H1 (cell line): ENCODE measurements around the gene IRGC. TPM values are rescaled to one million over a fixed set of nuclear protein-coding genes. Genes with fewer than 3 reads are reported as not detected.

ENCODE experiments used
- CTCF ChIA-PET: fragments of 300-600 bp; sonication (Branson Sonifier 250); formaldehyde crosslinking; loops from one replicate; lab custom pipeline; 2021; ENCODE audit not compliant: partially characterized antibody; lab: Charles Lee
- POLR2A ChIA-PET: fragments of 300-600 bp; sonication (Branson Sonifier 250); formaldehyde crosslinking; loops from one replicate; lab custom pipeline; 2021; ENCODE audit warnings: inconsistent platforms; ENCODE audit not compliant: partially characterized antibody; lab: Charles Lee
- DNase-seq, 2 experiments: peaks; one replicate each; pipeline versions ENCODE4 v3.0.0 to v3.0.0-alpha.2; 2010 to 2022; ENCODE audit warnings: low spot score in 2 of 2, low read depth in 1 of 2, mixed read lengths in 1 of 2
- FAIRE-seq: peaks from 2 replicates; lab custom pipeline; 2011; peaks lifted over from hg19 to GRCh38; lab: Jason Lieb, UNC
- H2AFZ ChIP-seq: 2 replicates; pipeline ENCODE4 v1.8.1; 2012; ENCODE audit warnings: low read length, inconsistent platforms
- H2AK5ac ChIP-seq: 2 replicates; pipeline ENCODE4 v1.6.1; 2013; ENCODE audit warnings: low read depth, low read length
- H2BK120ac ChIP-seq: replicated peaks from 2 replicates; pipeline ENCODE3; 2013; ENCODE audit warnings: low read depth, low read length, inconsistent platforms
- H2BK12ac ChIP-seq: 2 replicates; pipeline ENCODE4 v1.6.1; 2013; ENCODE audit warnings: low read depth, low read length
- H2BK15ac ChIP-seq: 2 replicates; pipeline ENCODE4 v1.6.1; 2013; ENCODE audit warnings: low read length
- H2BK20ac ChIP-seq: 2 replicates; pipeline ENCODE4 v1.6.1; 2013; ENCODE audit warnings: low read length
- H2BK5ac ChIP-seq: 2 replicates; pipeline ENCODE4 v1.6.1; 2013; ENCODE audit warnings: low read depth, low read length
- H3K14ac ChIP-seq: 2 replicates; pipeline ENCODE4 v1.6.1; 2013; ENCODE audit warnings: inconsistent platforms; ENCODE audit not compliant: insufficient read length
- H3K18ac ChIP-seq: 2 replicates; pipeline ENCODE4 v1.6.1; 2013; ENCODE audit warnings: low read length; ENCODE audit errors: extremely low read depth
- H3K23ac ChIP-seq: 2 replicates; pipeline ENCODE4 v1.6.1; 2013; ENCODE audit warnings: inconsistent platforms; ENCODE audit not compliant: insufficient read length
- H3K23me2 ChIP-seq: 2 replicates; pipeline ENCODE4 v1.6.1; 2013; ENCODE audit warnings: low read depth, low read length
- H3K27ac ChIP-seq: 2 replicates; pipeline ENCODE4 v1.6.1; 2011; ENCODE audit warnings: low read depth, low read length, inconsistent platforms
- H3K27me3 ChIP-seq, 4 experiments: replicated peaks in 1 of 4; 1 replicate in 1 of 4; 2 replicates in 3 of 4; pipeline versions ENCODE4 v1.6.1 to v1.8.1; 2011 to 2013; ENCODE audit warnings: low read length in 3 of 4, mild to moderate bottlenecking in 3 of 4, inconsistent platforms in 2 of 4, mixed read lengths in 2 of 4, moderate library complexity in 1 of 4; ENCODE audit not compliant: control insufficient read depth in 3 of 4, insufficient read depth in 3 of 4; ENCODE audit errors: extremely low read depth in 1 of 4
- H3K36me3 ChIP-seq, 4 experiments: 2 replicates each; pipeline versions ENCODE4 v1.6.1 to v1.8.1; 2011 to 2013; ENCODE audit warnings: mild to moderate bottlenecking in 4 of 4, low read length in 3 of 4, moderate library complexity in 2 of 4, control low read depth in 1 of 4, inconsistent platforms in 1 of 4; ENCODE audit not compliant: insufficient read depth in 4 of 4, control insufficient read depth in 2 of 4
- H3K4ac ChIP-seq: replicated peaks from 2 replicates; pipeline ENCODE3; 2013; ENCODE audit warnings: low read length, low read depth, mixed read lengths, inconsistent platforms; ENCODE audit not compliant: insufficient read length
- H3K4me1 ChIP-seq, 4 experiments: replicated peaks in 1 of 4; 1 replicate in 1 of 4; 2 replicates in 3 of 4; pipeline versions ENCODE4 v1.6.1 to v1.8.1; 2011 to 2013; ENCODE audit warnings: low read length in 3 of 4, inconsistent platforms in 2 of 4, mixed read lengths in 1 of 4; ENCODE audit not compliant: insufficient read depth in 4 of 4, control insufficient read depth in 3 of 4
- H3K4me2 ChIP-seq, 2 experiments: 2 replicates each; pipeline versions ENCODE4 v1.6.1 to v1.8.1; 2011 to 2013; ENCODE audit warnings: low read depth in 2 of 2, low read length in 2 of 2, control low read depth in 1 of 2, inconsistent platforms in 1 of 2, mild to moderate bottlenecking in 1 of 2; ENCODE audit not compliant: insufficient read depth in 1 of 2
- H3K4me3 ChIP-seq, 4 experiments: fragments of 200-600, 300-600 bp in 1 of 4; sonication (generic), shearing (Covaris generic), sonication (Bioruptor Twin) in 1 of 4; 2 replicates each; pipeline versions ENCODE4 v1.5.1 to v1.8.1; 2011 to 2016; ENCODE audit warnings: low read length in 4 of 4, low read depth in 3 of 4, control low read depth in 2 of 4, inconsistent platforms in 2 of 4, mild to moderate bottlenecking in 2 of 4, mixed read lengths in 1 of 4, moderate library complexity in 1 of 4; ENCODE audit not compliant: insufficient read depth in 2 of 4; ENCODE audit errors: extremely low read depth in 1 of 4
- H3K56ac ChIP-seq: replicated peaks from 2 replicates; pipeline ENCODE3; 2013; ENCODE audit warnings: low read depth, mild to moderate bottlenecking, mixed read lengths, low read length, inconsistent platforms; ENCODE audit not compliant: insufficient read length
- H3K79me1 ChIP-seq: 2 replicates; pipeline ENCODE4 v1.6.1; 2013; ENCODE audit warnings: low read depth, low read length, control low read depth
- H3K79me2 ChIP-seq, 2 experiments: 2 replicates each; pipeline versions ENCODE4 v1.6.1 to v1.8.1; 2012 to 2013; ENCODE audit warnings: low read length in 2 of 2, mild to moderate bottlenecking in 2 of 2, inconsistent platforms in 1 of 2; ENCODE audit not compliant: insufficient read depth in 2 of 2, control insufficient read depth in 1 of 2
- H3K9ac ChIP-seq, 4 experiments: replicated peaks in 1 of 4; 1 replicate in 1 of 4; 2 replicates in 3 of 4; pipeline versions ENCODE4 v1.6.1 to v1.8.1; 2011 to 2013; ENCODE audit warnings: low read depth in 3 of 4, low read length in 3 of 4, control low read depth in 2 of 4, mild to moderate bottlenecking in 2 of 4, moderate library complexity in 2 of 4, inconsistent platforms in 1 of 4; ENCODE audit errors: extremely low read depth in 1 of 4
- H3K9me3 ChIP-seq, 2 experiments: 2 replicates each; pipeline versions ENCODE4 v1.6.1 to v1.8.1; 2012 to 2013; ENCODE audit warnings: mild to moderate bottlenecking in 2 of 2, moderate library complexity in 2 of 2, control low read depth in 1 of 2, inconsistent platforms in 1 of 2, low read depth in 1 of 2, low read length in 1 of 2, mixed read lengths in 1 of 2; ENCODE audit not compliant: insufficient read depth in 2 of 2
- H4K20me1 ChIP-seq, 2 experiments: replicated peaks in 1 of 2; 2 replicates each; pipeline versions ENCODE3 to v1.8.1; 2011 to 2013; ENCODE audit warnings: inconsistent platforms in 2 of 2, low read length in 2 of 2, mild to moderate bottlenecking in 1 of 2; ENCODE audit not compliant: insufficient read depth in 2 of 2, control insufficient read depth in 1 of 2
- H4K5ac ChIP-seq: 2 replicates; pipeline ENCODE4 v1.6.1; 2013; ENCODE audit warnings: low read length, low read depth, mixed read lengths, inconsistent platforms; ENCODE audit not compliant: insufficient read length
- H4K8ac ChIP-seq: 2 replicates; pipeline ENCODE4 v1.8.0; 2013; ENCODE audit warnings: mild to moderate bottlenecking, moderate library complexity, low read length, inconsistent platforms; ENCODE audit not compliant: insufficient read depth; ENCODE audit errors: extremely low read depth
- H4K91ac ChIP-seq: replicated peaks from 2 replicates; pipeline ENCODE3; 2013; ENCODE audit warnings: low read length, mixed read lengths, inconsistent platforms; ENCODE audit not compliant: insufficient read length
- CBX5 ChIP-seq: fragments of 300-800, 300-1000 bp; sonication (generic); IDR thresholded peaks from 2 replicates; pipeline ENCODE4 v1.7.1; 2016; ENCODE audit warnings: antibody characterized with exemption, low read length, low read depth
- CBX8 ChIP-seq: fragments of 300-800, 300-1000 bp; sonication (generic); IDR thresholded peaks from 2 replicates; pipeline ENCODE4 v1.7.1; 2016; ENCODE audit warnings: low read depth, low read length, borderline replicate concordance
- EGR1 ChIP-seq: IDR thresholded peaks from 2 replicates; pipeline ENCODE4 v1.6.1; 2011; ENCODE audit warnings: low read depth, low read length, borderline replicate concordance
- GABPA ChIP-seq: IDR thresholded peaks from 2 replicates; pipeline ENCODE4 v1.6.1; 2011; ENCODE audit warnings: mild to moderate bottlenecking, low read length, moderate library complexity, borderline replicate concordance; ENCODE audit not compliant: insufficient read depth
- HDAC6 ChIP-seq: IDR thresholded peaks from one replicate; pipeline ENCODE4 v1.7.1; 2012; ENCODE audit warnings: low read depth, mild to moderate bottlenecking, inconsistent platforms, low read length, moderate library complexity
- NANOG ChIP-seq: IDR thresholded peaks from 2 replicates; pipeline ENCODE4 v1.6.1; 2011; ENCODE audit warnings: low read length, low read depth, mild to moderate bottlenecking, inconsistent platforms; ENCODE audit not compliant: insufficient read depth, poor library complexity, severe bottlenecking
- POU5F1 ChIP-seq: IDR thresholded peaks from 2 replicates; pipeline ENCODE4 v1.6.1; 2011; ENCODE audit warnings: low read depth, mild to moderate bottlenecking, low read length, moderate library complexity
- RFX5 ChIP-seq: IDR thresholded peaks from 2 replicates; pipeline ENCODE4 v1.6.1; 2011; ENCODE audit warnings: low read depth, low read length, improper control_type of control experiment, borderline replicate concordance
- ZNF274 ChIP-seq: IDR thresholded peaks from 2 replicates; pipeline ENCODE4 v1.7.0; 2012; ENCODE audit warnings: low read length, borderline replicate concordance; ENCODE audit errors: extremely low read depth
- WGBS, 2 experiments: shearing (Covaris generic) in 1 of 2; methylation state at CpG; one replicate each; pipeline versions ENCODE4 v1.1.6 to v1.1.7; 2013 to 2015; ENCODE audit warnings: low lambda C conversion rate in 2 of 2, mixed read lengths in 2 of 2, inconsistent platforms in 1 of 2, low coverage in 1 of 2, missing lambda C conversion rate in 1 of 2; ENCODE audit not compliant: insufficient replicate concordance in 2 of 2, insufficient coverage in 1 of 2, insufficient read length in 1 of 2; ENCODE audit errors: extremely low coverage in 1 of 2, missing lambda C conversion rate in 1 of 2; 5-methylcytosine and 5-hydroxymethylcytosine counted together
- polyA plus RNA-seq, 7 experiments: library from polyadenylated mRNA; depleted of rRNA in 3 of 7; stranded (reverse) in 5 of 7; unstranded in 2 of 7; fragments of >200 nt in 5 of 7; fragments of 200-250 nt in 2 of 7; gene quantifications; 1 replicate in 5 of 7; 2 replicates in 1 of 7; 4 replicates in 1 of 7; pipeline versions ENCODE4 v1.2.1 to v1.2.3, GENCODE V29; 2011 to 2013; ENCODE audit warnings: missing spikeins in 2 of 7, mixed read lengths in 2 of 7
- total RNA-seq: library from RNA; stranded (reverse); fragmentation: NEBNext Ultra II Directional; extraction: Animal tissue kit (Norgen Biotek cat#: 25700); gene quantifications from 2 replicates; pipeline ENCODE4 v1.2.1, GENCODE V29; 2021
- TF ChIP-seq, protein P1 (sequence below): IDR thresholded peaks from 2 replicates; pipeline ENCODE4 v1.6.1; 2011; ENCODE audit warnings: low read length, improper control_type of control experiment
- TF ChIP-seq, protein P2 (sequence below): IDR thresholded peaks from 2 replicates; pipeline ENCODE4 v1.6.1; 2011; ENCODE audit warnings: low read depth, mild to moderate bottlenecking, low read length; ENCODE audit not compliant: insufficient read depth

The IRGC gene
- total and polyA plus RNA-seq, 2 of the 8 experiments (the other 6 are each of a cell fraction or from before 2014, with no cell fraction given): not detected

DNA sequence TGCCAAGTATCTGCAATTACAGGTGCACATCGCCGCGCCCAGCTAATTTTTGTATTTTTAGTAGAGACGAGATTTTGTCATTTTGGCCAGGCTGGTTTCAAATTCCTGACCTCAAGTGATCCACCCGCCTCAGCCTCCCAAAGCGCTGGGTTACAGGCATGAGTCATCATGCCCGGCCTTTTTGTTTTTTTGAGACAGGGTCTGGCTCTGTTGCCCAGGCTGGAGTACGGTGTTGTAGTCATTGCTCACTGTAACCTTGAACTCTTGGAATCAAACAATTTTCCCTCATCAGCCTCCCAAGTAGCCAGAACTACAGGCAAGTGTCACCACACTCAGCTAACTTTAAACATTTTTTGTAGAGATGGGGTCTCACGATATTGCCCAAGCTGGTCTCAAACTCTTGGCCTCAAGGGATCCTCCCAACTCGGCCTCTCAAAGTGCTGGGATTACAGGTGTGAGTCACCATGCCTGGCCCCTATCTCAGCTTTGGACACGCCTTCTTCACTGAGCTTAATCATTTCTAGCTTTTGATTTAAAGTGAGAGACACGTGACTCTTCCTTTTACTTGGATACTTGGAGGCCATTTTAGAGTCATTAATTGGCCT, 4.0 kb upstream of the IRGC start:
- no peak overlapping the region for H2AFZ ChIP-seq
- H3K27ac ChIP-seq: no peak overlapping the region
- no peak overlapping the region for H4K8ac ChIP-seq
- no peak overlapping the region for H2BK120ac ChIP-seq
- FAIRE-seq: no peak
- no peak overlapping the region for H4K91ac ChIP-seq
- H3K79me2 ChIP-seq: no peaks in the 10 kb centered on the region
- no peak overlapping the region for H3K4ac ChIP-seq
- no peak overlapping the region for H2BK20ac ChIP-seq
- no peak overlapping the region for H3K23ac ChIP-seq
- no peak overlapping the region for H2BK5ac ChIP-seq
- no peak overlapping the region for H3K18ac ChIP-seq
- H4K5ac ChIP-seq: no peak overlapping the region
- H3K79me1 ChIP-seq: no peaks in the 10 kb centered on the region
- H3K9me3 ChIP-seq: peaks cover 5 to 7% of the 10 kb centered on the region in 2 experiments; a peak in 3 of 4 replicates
- H4K20me1 ChIP-seq: no peaks in the 10 kb centered on the region
- H3K9ac ChIP-seq: no peak overlapping the region
- H3K27me3 ChIP-seq: no peaks in the 10 kb centered on the region
- H3K4me2 ChIP-seq: no peak overlapping the region
- POLR2A ChIA-PET: interaction anchor here (0.9 kb wide), 1 partner anchor 12 kb away, joined by 3 read pairs; no protein-coding TSS in a partner anchor
- no peak for DNase-seq
- no peaks in the 10 kb centered on the region for H3K4me1 ChIP-seq
- H2BK12ac ChIP-seq: no peak overlapping the region
- CTCF ChIA-PET: interaction anchor here (1.0 kb wide), 1 partner anchor 43 kb away, joined by 4 read pairs; no protein-coding TSS in a partner anchor
- no peak overlapping the region for H3K56ac ChIP-seq
- no peaks in the 10 kb centered on the region for H3K36me3 ChIP-seq
- WGBS, 2 experiments: 88% methylated on average over 12 of the region's 12 CpGs; no CpG with 5 or more reads in 1 of the 2 experiments
- no peak overlapping the region for H3K14ac ChIP-seq
- H3K4me3 ChIP-seq: no peak overlapping the region
- no peak overlapping the region for H2BK15ac ChIP-seq
- no peaks in the 10 kb centered on the region for H3K23me2 ChIP-seq
- no peak overlapping the region for H2AK5ac ChIP-seq
- TF ChIP-seq CBX5 (no peak), CBX8 (no peak), NANOG (no peak), HDAC6 (no peak), RFX5 (no peak), POU5F1 (no peak), GABPA (no peak), EGR1 (no peak), ZNF274 (no peak)
- TF ChIP-seq, protein P1, sequence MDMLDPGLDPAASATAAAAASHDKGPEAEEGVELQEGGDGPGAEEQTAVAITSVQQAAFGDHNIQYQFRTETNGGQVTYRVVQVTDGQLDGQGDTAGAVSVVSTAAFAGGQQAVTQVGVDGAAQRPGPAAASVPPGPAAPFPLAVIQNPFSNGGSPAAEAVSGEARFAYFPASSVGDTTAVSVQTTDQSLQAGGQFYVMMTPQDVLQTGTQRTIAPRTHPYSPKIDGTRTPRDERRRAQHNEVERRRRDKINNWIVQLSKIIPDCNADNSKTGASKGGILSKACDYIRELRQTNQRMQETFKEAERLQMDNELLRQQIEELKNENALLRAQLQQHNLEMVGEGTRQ: no peak
- TF ChIP-seq, protein P2, sequence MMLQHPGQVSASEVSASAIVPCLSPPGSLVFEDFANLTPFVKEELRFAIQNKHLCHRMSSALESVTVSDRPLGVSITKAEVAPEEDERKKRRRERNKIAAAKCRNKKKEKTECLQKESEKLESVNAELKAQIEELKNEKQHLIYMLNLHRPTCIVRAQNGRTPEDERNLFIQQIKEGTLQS: no peak
